Pancreas (tissue), 10 donors: ENCODE data around the gene MLANA. TPM values are rescaled to one million over a fixed set of nuclear protein-coding genes. Genes with fewer than 3 reads are reported as not detected.

Experiments used
- ATAC-seq, 4 donors: fragments of 200-7000 bp; cut with Tn5 transposase; one replicate each; pipeline versions ENCODE4 v1.8.0 to v1.9.1; 2020; ENCODE audit warnings: mild to moderate bottlenecking in 4 of 4, moderate library complexity in 4 of 4
- DNase-seq, 6 donors: peaks; one replicate each; pipeline ENCODE4 v3.0.0-alpha.2; 2020
- FAIRE-seq: peaks from 2 replicates; lab custom pipeline; 2012; peaks lifted over from hg19 to GRCh38; lab: Jason Lieb, UNC
- H3K27ac ChIP-seq, 4 donors: fragments of 200-600 bp; sonication (generic); 1 replicate in 3 of 4; 2 replicates in 1 of 4; pipeline versions ENCODE4 v1.5.0 to v1.8.0; 2020
- H3K27me3 ChIP-seq, 4 donors: fragments of 200-600 bp; one replicate each; pipeline ENCODE4 v1.8.0; 2021
- H3K36me3 ChIP-seq, 3 donors: fragments of 200-600 bp; sonication (generic) in 1 of 3; one replicate each; pipeline versions ENCODE4 v1.5.0 to v1.8.0; 2020 to 2021
- H3K4me1 ChIP-seq, 3 donors: fragments of 200-600 bp; one replicate each; pipeline ENCODE4 v1.8.0; 2021
- H3K4me3 ChIP-seq, 4 donors: fragments of 200-600 bp; sonication (generic) in 2 of 4; one replicate each; pipeline versions ENCODE4 v1.5.0 to v1.8.0; 2020 to 2021
- H3K9me3 ChIP-seq, 4 donors: fragments of 200-600 bp; one replicate each; pipeline ENCODE4 v1.8.0; 2021
- CTCF ChIP-seq, 4 donors: fragments of 200-600 bp; sonication (generic) in 3 of 4; IDR thresholded peaks; one replicate each; pipeline versions ENCODE4 v1.5.0 to v1.8.0; 2021; ENCODE audit warnings: antibody characterized with exemption in 4 of 4
- WGBS, 2 donors: extraction: QIAGEN DNeasy Blood & Tissue Kit; methylation state at CpG; one replicate each; pipeline ENCODE4 v1.1.7; 2013; 5-methylcytosine and 5-hydroxymethylcytosine counted together
- intact Hi-C, 3 donors: fragments of 100-400 bp; cut with DNase I; formaldehyde crosslinking; loops; one replicate each; pipeline versions ENCODE4 v1.11.1 to v1.14.2; 2022
- polyA plus RNA-seq, 2 donors: library from polyadenylated mRNA; stranded (reverse); fragments of 200-250 nt; gene quantifications; one replicate each; pipeline ENCODE4 v1.2.3, GENCODE V29; 2013
- total RNA-seq, 6 donors: library from RNA; stranded (reverse); fragmentation: NEBNext Ultra II Directional in 4 of 6; extraction: Animal tissue kit (Norgen Biotek cat#: 25700) in 4 of 6; gene quantifications; one replicate each; pipeline versions ENCODE4 v1.2.1 to v1.2.4, GENCODE V29; 2021 to 2023
- donor health status: healthy with polysubstance abuse.
- donor health status: DM: no; HTN: no; CAD: no; lungs with moderate emphysema.
- donor health status: DM: no; HTN: no; CAD: no.
- donor health status: control.
- donor health status: control.
- donor health status: Bipolar disorder and iron deficiency.
- donor health status: DM: yes; HTN: yes; CAD: no.
- donor health status: DM: no; HTN: no; CAD: no.
- donor health status: DM: no; HTN: no; CAD: no.
- donor health status: DM: yes; HTN: yes; CAD: no.

The MLANA gene
- total and polyA plus RNA-seq, 8 donors: not detected

GRCh38 chr9:5851445-5851844, 39.2 kb upstream of the MLANA start:
- intact Hi-C loops: no loop called here
- no peak overlapping the region for H3K4me3 ChIP-seq
- TF ChIP-seq CTCF (IDR thresholded peaks at IDR 0.05): no peak
- peak in 2 of 4 donors; percentile 47 to 68 for ATAC-seq
- no peak for FAIRE-seq
- no peak overlapping the region for H3K27ac ChIP-seq
- no peak for DNase-seq
- 94 to 95% methylated on average over 2 of the region's 2 CpGs for WGBS, 2 donors
- H3K36me3 ChIP-seq: no peaks in the 10 kb centered on the region
- no peaks in the 10 kb centered on the region for H3K9me3 ChIP-seq
- no peaks in the 10 kb centered on the region for H3K4me1 ChIP-seq
- H3K27me3 ChIP-seq: no peaks in the 10 kb centered on the region

GRCh38 chr9:5852987-5853386, 37.7 kb upstream of the MLANA start:
- Histone ChIP-seq H3K9me3 (no peaks in the 10 kb centered on the region), H3K36me3 (no peaks in the 10 kb centered on the region), H3K27me3 (no peaks in the 10 kb centered on the region), H3K4me1 (no peaks in the 10 kb centered on the region), H3K4me3 (no peak overlapping the region), H3K27ac (no peak overlapping the region)
- 72 to 73% methylated on average over 1 of the region's 1 CpG for WGBS, 2 donors
- DNase-seq (no peak), FAIRE-seq (no peak), ATAC-seq (no peak)
- no peak for TF ChIP-seq CTCF (IDR thresholded peaks at IDR 0.05)
- intact Hi-C loops: no loop called here

DNA sequence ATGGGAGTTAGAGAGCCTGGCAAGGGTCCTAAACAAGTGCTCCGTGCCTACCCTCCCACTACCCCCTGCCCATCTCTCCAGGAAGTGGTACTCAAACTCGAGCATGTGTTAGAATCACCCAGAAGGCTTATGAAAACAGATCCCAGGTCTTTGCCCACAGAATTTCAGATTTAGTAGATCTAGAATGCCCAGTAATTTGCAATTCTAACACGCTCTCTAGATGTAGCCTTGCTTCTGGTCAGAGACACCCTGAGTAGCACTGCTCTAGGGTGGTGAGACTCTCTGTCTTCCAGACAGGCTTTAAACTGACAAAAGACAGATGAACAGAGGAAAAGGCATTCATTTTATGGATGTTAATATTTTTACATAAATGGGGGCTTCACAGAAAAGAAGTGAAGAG, 37.1 kb upstream of the MLANA start:
- 75 to 86% methylated on average over 3 of the region's 3 CpGs for WGBS, 2 donors
- Histone ChIP-seq H3K27me3 (no peaks in the 10 kb centered on the region), H3K4me3 (no peak overlapping the region), H3K27ac (no peak overlapping the region), H3K9me3 (no peaks in the 10 kb centered on the region), H3K36me3 (no peaks in the 10 kb centered on the region), H3K4me1 (no peaks in the 10 kb centered on the region)
- no peak for TF ChIP-seq CTCF (IDR thresholded peaks at IDR 0.05)
- no peak for ATAC-seq
- no peak for DNase-seq
- FAIRE-seq: no peak
- intact Hi-C loops: no loop called here

- 90 to 91% methylated on average over 4 of the region's 4 CpGs for WGBS, 2 donors
- H3K9me3 ChIP-seq: no peaks in the 10 kb centered on the region
- FAIRE-seq: no peak
These were observed 36.5 kb upstream of the MLANA start for GRCh38 chr9:5854063-5854790.

More at GRCh38 chr9:5854063-5854790, 36.5 kb upstream of the MLANA start:
- no peak overlapping the region for H3K4me3 ChIP-seq
- ATAC-seq (no peak), DNase-seq (no peak)
- H3K4me1 ChIP-seq: no peaks in the 10 kb centered on the region
- TF ChIP-seq CTCF (IDR thresholded peaks at IDR 0.05): no peak
- H3K36me3 ChIP-seq: no peaks in the 10 kb centered on the region
- no peak overlapping the region for H3K27ac ChIP-seq
- intact Hi-C loops: no loop called here
- H3K27me3 ChIP-seq: no peaks in the 10 kb centered on the region
